Measurements from ENCODE around the gene CYP17A1.

- no peak for TF ChIP-seq CTCF (IDR thresholded peaks at IDR 0.05; ENCODE audit: poor library complexity, severe bottlenecking)
- no peak for TF ChIP-seq EZH2 (IDR thresholded peaks at IDR 0.05; ENCODE audit: borderline replicate concordance, insufficient read depth, low read length, poor library complexity, severe bottlenecking)
- TF ChIP-seq POLR2AphosphoS5 (IDR thresholded peaks at IDR 0.05), result no peak
- no peak for TF ChIP-seq TAF1 (IDR thresholded peaks at IDR 0.05; ENCODE audit: low read depth)
- TF ChIP-seq EP300 (conservative IDR thresholded peaks at IDR 0.05; ENCODE audit: poor library complexity, severe bottlenecking), result no peak
- no peak for TF ChIP-seq MXI1 (conservative IDR thresholded peaks at IDR 0.05; ENCODE audit: poor library complexity, severe bottlenecking)
- TF ChIP-seq REST (IDR thresholded peaks at IDR 0.05; ENCODE audit: borderline replicate concordance), result no peak
Observed at GRCh38 chr10:102781090-102781920, 55.9 kb downstream of the CYP17A1 start.

Data from neural cell (in vitro differentiated cells).